ENCODE measurements around the gene M1AP.

Gene M1AP, protein sequence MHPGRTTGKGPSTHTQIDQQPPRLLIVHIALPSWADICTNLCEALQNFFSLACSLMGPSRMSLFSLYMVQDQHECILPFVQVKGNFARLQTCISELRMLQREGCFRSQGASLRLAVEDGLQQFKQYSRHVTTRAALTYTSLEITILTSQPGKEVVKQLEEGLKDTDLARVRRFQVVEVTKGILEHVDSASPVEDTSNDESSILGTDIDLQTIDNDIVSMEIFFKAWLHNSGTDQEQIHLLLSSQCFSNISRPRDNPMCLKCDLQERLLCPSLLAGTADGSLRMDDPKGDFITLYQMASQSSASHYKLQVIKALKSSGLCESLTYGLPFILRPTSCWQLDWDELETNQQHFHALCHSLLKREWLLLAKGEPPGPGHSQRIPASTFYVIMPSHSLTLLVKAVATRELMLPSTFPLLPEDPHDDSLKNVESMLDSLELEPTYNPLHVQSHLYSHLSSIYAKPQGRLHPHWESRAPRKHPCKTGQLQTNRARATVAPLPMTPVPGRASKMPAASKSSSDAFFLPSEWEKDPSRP

GRCh38 chr2:74648009-74648443, at the start of gene M1AP:
TSS of gene M1AP (minus strand) at chr2:74648330. CDS start at chr2:74640275, 8,055 bp downstream.
- DNase-seq, result no peak

GRCh38 chr2:74696829-74697228, 48.7 kb upstream of the M1AP start:
- DNase-seq, result no peak

DNA sequence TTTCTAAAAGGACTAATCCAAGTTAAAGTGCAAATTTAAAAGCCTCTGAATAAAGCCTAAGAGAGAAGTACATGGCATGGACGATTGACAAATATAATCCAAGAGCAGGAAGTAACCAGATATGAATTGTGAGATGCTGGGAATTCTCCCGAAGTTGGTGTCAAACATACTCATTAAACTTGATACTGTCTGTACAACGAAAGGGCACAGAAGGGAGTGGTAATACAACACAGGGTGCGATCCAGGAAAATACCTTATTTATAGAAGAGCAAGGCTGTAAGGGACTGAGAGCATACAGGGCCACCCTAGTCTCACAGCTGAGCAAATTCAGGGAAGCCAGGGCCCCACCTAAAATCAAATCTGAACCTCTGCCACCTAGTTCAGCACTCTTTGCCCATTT, 47.5 kb upstream of the M1AP start:
- no peak for DNase-seq

GRCh38 chr2:74694281-74694680, 46.2 kb upstream of the M1AP start:
- no peak for DNase-seq

GRCh38 chr2:74693668-74694067, 45.5 kb upstream of the M1AP start:
- no peak for DNase-seq

GRCh38 chr2:74693213-74693612, 45.1 kb upstream of the M1AP start:
- DNase-seq, result no peak

DNA sequence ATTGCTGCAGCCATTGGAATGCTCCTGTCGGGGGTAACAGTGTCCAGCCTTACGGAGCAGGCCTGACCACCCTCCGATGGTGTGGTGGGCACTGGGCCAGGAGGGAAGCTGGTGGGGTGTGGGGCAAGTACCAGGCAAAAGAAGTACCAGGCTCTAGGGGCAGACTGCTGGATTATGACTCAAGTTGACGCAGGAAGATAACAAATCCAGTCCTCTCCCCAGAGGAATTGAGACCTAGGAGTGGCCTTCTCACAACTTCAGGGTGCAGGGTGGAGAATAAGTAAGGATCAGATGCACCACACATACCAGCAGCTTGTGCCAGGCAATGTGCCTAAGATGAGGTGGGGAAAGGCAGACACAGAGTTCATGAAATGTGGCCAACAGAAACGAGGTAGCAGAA, 43.8 kb upstream of the M1AP start:
- no peak for DNase-seq

GRCh38 chr2:74690571-74690970, 42.4 kb upstream of the M1AP start:
- DNase-seq, result no peak

- no peak for DNase-seq
Observed at GRCh38 chr2:74689671-74690070, 41.5 kb upstream of the M1AP start.

- DNase-seq, result no peak
Observed at GRCh38 chr2:74688881-74689280, 40.8 kb upstream of the M1AP start.

DNA sequence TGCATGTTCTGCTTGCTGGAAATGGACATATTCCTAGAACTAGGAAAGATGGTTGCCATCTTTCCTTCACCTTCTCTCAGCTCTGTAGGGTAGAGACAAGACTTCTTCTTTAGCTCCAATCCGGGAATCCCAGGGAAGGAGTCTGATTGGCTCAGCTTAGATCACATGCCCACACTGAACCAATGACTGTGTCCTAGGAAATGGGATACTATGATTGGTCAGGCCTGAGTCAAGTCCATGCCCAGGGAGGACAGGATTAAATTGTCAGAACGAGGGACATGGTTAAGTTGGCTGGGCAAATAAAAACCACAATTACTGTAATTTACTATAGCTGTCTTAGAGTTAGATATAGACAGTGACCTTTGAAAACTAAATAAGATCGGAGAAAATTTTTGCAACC, 37.3 kb upstream of the M1AP start:
- no peak for DNase-seq

- no peak for DNase-seq
Observed at GRCh38 chr2:74682501-74682900, 34.4 kb upstream of the M1AP start.

DNA sequence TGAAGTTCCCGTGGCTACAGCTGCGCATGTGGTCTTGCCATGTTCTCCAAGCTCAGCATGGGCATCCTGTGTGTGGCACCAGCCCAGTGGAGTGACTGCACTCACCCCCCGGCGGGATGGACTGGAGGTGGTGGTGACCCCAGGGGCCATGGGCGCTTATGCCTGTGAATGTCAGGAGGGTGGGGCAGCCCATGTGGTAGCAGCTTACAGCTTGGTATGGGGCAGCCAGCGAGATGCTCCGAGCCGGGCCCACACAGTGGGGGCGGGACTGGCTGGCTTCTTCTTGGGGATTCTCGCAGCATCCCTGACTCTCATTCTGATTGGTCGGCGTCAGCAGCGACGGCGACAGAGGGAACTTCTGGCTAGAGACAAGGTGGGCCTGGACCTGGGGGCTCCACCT, 31.5 kb upstream of the M1AP start:
- no peak for DNase-seq

DNA sequence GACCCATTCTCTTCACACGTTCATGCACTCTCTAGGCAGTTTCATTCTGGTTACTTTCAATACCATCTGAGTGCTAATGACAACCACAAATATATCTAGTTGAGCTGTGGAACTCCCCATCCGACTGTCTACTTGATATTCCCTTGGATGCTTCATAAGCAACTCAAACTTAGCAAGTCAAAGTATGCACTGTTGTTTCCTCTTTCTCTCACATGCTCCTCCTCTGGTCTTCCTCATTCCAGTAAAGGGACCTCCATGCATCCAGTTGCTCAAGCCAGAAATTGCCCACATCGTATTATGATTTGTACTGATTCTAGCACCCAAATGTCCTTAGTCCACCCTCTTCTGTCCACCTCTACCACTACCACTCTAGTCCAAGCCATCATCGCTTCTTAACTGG, 28.2 kb upstream of the M1AP start:
- no peak for DNase-seq

DNA sequence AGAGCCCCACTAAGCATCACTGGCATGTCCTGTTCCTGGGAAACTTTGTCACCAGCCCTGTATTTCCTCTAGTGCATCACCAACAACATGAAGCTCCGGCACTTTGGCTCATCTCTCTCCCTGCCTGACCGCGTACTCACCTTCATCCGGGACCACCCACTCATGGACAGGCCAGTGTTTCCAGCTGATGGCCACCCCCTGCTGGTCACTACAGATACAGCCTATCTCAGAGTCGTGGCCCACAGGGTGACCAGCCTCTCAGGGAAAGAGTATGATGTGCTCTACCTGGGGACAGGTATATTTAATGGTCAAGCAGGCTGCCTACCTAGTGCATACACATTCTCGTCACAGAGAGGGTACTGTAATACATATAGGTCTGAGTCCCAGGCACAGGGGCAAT, 27.0 kb upstream of the M1AP start:
- no peak for DNase-seq

DNA sequence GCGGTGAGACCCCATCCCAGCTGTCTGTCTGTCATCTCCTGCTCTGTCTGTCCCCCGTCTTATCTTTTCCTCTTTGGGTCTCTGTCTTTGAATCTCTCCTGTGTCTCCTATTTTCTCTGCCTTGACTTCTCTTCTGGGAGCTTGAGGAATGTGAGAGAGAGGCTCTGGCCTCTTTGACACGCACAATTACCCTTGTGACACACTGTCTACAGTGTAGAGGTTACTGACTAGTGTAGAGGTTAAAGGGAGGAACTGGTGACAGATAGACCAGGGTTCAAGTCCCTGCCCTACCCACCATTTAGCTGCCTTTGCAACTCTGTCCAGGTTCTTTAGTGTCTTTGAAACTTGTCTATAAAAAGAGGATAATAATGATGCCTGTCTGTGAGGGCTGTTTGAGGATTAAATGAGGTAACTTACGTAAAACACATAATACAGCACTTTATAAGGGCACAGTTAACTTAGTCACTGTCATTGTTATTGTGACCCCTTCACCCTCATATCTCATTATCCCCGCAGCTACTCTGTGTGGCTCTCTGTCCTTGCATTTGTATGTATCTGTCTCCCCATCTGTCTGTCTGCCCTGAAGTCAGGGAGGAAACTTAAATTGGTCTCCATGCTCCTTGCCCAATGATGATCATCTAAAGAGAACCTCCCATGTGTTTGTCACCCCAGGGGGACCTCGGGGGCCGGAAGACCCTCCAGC, 25.8 kb upstream of the M1AP start:
- DNase-seq, result no peak

DNA sequence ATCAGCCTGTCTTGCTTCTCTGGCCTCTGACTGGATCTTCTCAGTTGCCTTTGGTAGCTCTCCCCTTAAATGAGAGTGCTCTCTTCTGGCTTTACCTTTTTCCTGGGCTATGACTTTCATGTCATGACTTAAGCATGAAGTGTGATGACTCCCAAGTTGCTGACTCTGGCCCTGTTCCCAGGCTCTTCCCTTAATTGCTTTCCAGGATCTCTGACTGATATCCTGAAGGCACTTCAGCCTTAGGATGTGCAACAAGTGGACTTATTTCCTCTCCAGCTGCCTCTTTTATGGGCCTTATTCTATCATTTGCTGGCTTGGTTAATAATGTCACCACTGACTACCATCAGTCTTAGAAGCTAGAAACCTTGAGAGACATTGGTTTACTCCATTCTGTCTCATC, 23.3 kb upstream of the M1AP start:
- no peak for DNase-seq

DNA sequence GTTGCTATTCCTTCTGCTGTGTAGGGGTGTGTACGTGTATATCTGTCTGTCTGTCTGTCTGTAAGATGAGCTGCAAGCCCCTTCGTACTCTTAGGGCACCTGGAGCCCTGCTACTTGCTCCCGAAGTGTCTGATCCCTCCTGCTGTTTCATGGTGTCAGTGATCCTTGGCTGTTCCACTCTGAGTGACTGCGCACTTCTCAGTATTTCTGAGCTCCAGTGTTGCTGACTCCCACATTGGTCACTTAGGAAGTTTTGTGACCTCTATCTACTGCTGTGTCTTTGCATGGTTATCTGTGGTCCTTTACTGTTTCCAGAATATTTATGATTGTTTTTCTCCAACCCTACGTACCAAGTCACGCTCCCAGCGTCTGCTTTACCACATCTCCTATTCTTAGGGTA, 22.1 kb upstream of the M1AP start:
- DNase-seq, result no peak

GRCh38 chr2:74668087-74668486, 20.0 kb upstream of the M1AP start:
- no peak for DNase-seq

- no peak for DNase-seq
Observed at GRCh38 chr2:74659462-74659861, 11.3 kb upstream of the M1AP start.

DNA sequence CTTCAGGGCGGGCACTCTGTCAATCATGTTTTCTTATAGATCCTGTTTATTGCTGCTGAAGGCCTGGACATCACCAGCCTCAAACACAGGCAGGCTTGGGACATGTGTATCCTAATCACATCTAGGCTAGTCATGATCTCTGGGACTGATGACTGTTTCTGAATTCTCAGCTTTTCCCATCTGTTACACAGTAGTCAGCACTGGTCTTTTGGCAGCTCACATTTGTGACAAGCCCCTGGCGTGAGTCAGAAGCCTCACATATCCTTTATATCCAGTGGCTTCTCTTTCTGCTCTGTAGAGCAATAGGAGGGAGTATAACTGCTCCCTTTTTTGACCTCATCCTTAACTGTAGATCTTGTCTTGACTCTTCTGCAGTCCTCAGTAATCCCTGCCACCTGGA, 10.4 kb upstream of the M1AP start:
- no peak for DNase-seq

GRCh38 chr2:74655579-74655978, 7.4 kb upstream of the M1AP start:
- no peak for DNase-seq

- DNase-seq, result peak; percentile 89
Observed at GRCh38 chr2:74653985-74654882, 6.1 kb upstream of the M1AP start, which contains the start of gene SEMA4F. TSS of gene SEMA4F (plus strand) at chr2:74654247. CDS start at chr2:74654377, 130 bp downstream.

All from activated CD4-positive, alpha-beta T cell treated with anti-CD3 and anti-CD28 coated beads for 1 hour (primary cell).